ENCODE data around the gene ABCC5. TPM values are rescaled to one million over a fixed set of nuclear protein-coding genes. Genes with fewer than 3 reads are reported as not detected.
A peak's percentile ranks its signal among the peaks of the same experiment; 100 is the strongest.
"Not testable (repeated sequence)": the region's sequence is repeated elsewhere in the genome, so short reads cannot be mapped to it uniquely, and the experiment has no call there.

ABCC5 gene
- total RNA-seq, 1 experiment from 2014 or later = 35.1 TPM

DNA sequence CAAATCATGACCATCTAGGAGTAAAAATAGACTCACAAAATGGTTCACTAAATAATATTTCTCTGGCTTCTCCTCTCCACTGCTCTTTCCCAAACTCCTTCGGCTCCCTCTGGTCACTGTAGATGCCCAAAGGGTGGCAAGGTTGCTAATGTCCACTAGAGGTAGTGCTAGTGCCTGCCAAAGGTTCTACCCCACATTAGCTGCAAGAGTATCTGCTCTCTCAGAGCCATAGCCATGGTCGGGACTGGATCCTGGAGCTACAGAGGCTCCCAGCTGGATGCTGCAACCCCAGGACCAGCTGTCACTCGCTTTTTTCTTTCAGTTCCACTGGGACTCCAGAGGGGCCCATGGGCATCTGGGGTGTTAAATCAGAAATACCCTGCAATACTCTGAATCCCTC, 22.3 kb upstream of the ABCC5 start:
- ChIA-PET CTCF (interaction anchor here (0.5 to 1.1 kb wide), 5 partner anchors 77 to 249 kb away, joined by 3 to 4 read pairs (median 4); partner anchors contain the start of genes AP2M1 and EIF2B5), POLR2A (no interaction called here)
- in situ Hi-C loops (cut with HindIII; ENCODE audit: low pct_unique_long_range_greater_than_20kb, low sequenced_read_pairs) (no loop called here), intact Hi-C loops (cut with micrococcal nuclease; ENCODE audit: unreplicated experiment) (loop anchor here (2.0 to 10.0 kb wide), 2 partner anchors 95 to 247 kb away; partner anchors contain the start of gene EIF2B5)
- Histone ChIP-seq H3K36me3 (ENCODE audit: control insufficient read depth, insufficient read depth, low read length) (no peaks in the 10 kb centered on the region), H3K27ac (ENCODE audit: low read length) (no peak overlapping the region), H3K27me3 (ENCODE audit: control insufficient read depth, insufficient read depth, low read length) (0 out of 2 replicates have a peak, but pooled peaks cover 1% of the 10 kb centered on the region), H3K4me1 (ENCODE audit: control insufficient read depth, insufficient read depth, low read length) (no peaks in the 10 kb centered on the region), H3K4me3 (ENCODE audit: low read depth in 2 of 2, low read length in 2 of 2) (no peak overlapping the region), H3K9me3 (ENCODE audit: control insufficient read depth, insufficient read depth, low read depth, low read length) (no peaks in the 10 kb centered on the region)
- TF ChIP-seq, protein P1, sequence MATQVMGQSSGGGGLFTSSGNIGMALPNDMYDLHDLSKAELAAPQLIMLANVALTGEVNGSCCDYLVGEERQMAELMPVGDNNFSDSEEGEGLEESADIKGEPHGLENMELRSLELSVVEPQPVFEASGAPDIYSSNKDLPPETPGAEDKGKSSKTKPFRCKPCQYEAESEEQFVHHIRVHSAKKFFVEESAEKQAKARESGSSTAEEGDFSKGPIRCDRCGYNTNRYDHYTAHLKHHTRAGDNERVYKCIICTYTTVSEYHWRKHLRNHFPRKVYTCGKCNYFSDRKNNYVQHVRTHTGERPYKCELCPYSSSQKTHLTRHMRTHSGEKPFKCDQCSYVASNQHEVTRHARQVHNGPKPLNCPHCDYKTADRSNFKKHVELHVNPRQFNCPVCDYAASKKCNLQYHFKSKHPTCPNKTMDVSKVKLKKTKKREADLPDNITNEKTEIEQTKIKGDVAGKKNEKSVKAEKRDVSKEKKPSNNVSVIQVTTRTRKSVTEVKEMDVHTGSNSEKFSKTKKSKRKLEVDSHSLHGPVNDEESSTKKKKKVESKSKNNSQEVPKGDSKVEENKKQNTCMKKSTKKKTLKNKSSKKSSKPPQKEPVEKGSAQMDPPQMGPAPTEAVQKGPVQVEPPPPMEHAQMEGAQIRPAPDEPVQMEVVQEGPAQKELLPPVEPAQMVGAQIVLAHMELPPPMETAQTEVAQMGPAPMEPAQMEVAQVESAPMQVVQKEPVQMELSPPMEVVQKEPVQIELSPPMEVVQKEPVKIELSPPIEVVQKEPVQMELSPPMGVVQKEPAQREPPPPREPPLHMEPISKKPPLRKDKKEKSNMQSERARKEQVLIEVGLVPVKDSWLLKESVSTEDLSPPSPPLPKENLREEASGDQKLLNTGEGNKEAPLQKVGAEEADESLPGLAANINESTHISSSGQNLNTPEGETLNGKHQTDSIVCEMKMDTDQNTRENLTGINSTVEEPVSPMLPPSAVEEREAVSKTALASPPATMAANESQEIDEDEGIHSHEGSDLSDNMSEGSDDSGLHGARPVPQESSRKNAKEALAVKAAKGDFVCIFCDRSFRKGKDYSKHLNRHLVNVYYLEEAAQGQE (IDR thresholded peaks at IDR 0.05; ENCODE audit: insufficient read depth in 1 of 2, low read depth in 2 of 2, low read length in 1 of 2) = no peak
- peak; percentile 90 for TF ChIP-seq CTCF (IDR thresholded peaks at IDR 0.05)
- no TSS peak for BruUV-seq (replicated peaks)
- DNase-seq (ENCODE audit: low read depth, low spot score) (no peak), ATAC-seq (peak; percentile 97)

GRCh38 chr3:184039414-184039813, 21.7 kb upstream of the ABCC5 start:
- DNase-seq (ENCODE audit: low read depth, low spot score) (no peak), ATAC-seq (no peak)
- H3K9me3 ChIP-seq (ENCODE audit: control insufficient read depth, insufficient read depth, low read depth, low read length) = no peaks in the 10 kb centered on the region
- H3K4me1 ChIP-seq (ENCODE audit: control insufficient read depth, insufficient read depth, low read length) = no peaks in the 10 kb centered on the region
- ChIA-PET CTCF (interaction anchor here (0.6 to 1.1 kb wide), 2 partner anchors 10 to 95 kb away, joined by 3 to 5 read pairs; partner anchors contain the start of gene EIF2B5), POLR2A (no interaction called here)
- intact Hi-C loops (cut with micrococcal nuclease; ENCODE audit: unreplicated experiment) (no loop called here), in situ Hi-C loops (cut with HindIII; ENCODE audit: low pct_unique_long_range_greater_than_20kb, low sequenced_read_pairs) (no loop called here)
- no peak overlapping the region for H3K4me3 ChIP-seq (ENCODE audit: low read depth in 2 of 2, low read length in 2 of 2)
- no peaks in the 10 kb centered on the region for H3K36me3 ChIP-seq (ENCODE audit: control insufficient read depth, insufficient read depth, low read length)
- H3K27ac ChIP-seq (ENCODE audit: low read length) = no peak overlapping the region
- peaks cover 4% of the 10 kb centered on the region; the same call in 1 of the 2 replicates for H3K27me3 ChIP-seq (ENCODE audit: control insufficient read depth, insufficient read depth, low read length)
- TF ChIP-seq TCF7L2 (IDR thresholded peaks at IDR 0.05; ENCODE audit: low read depth, low read length) (no peak), POLR2AphosphoS5 (IDR thresholded peaks at IDR 0.05; ENCODE audit: low read depth, low read length) (no peak), SIN3A (IDR thresholded peaks at IDR 0.05; ENCODE audit: borderline replicate concordance, insufficient read depth, low read depth, low read length) (no peak), CTCF (IDR thresholded peaks at IDR 0.05) (no peak)
- TF ChIP-seq, protein P1 (IDR thresholded peaks at IDR 0.05; ENCODE audit: insufficient read depth in 1 of 2, low read depth in 2 of 2, low read length in 1 of 2) = no peak
- no TSS peak for BruUV-seq (replicated peaks)

DNA sequence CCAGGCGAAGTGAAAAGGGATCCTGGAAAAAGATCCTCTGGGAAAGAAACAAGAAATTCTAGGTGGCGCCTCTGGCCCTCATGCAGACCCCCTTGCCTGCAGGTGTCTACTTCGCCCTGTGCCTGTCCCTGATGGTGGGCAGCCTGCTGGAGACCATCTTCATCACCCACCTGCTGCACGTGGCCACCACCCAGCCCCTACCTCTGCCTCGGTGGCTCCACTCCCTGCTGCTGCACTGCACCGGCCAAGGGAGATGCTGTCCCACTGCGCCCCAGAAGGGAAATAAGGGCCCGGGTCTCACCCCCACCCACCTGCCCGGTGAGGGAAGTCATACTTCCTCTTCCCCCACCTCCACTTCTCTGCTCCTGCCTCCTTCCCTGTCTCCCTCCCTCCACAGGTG, 20.6 kb upstream of the ABCC5 start:
- CTCF ChIA-PET; H3K4me1 ChIP-seq (ENCODE audit: control insufficient read depth, insufficient read depth, low read length); ATAC-seq; POLR2A ChIA-PET; H3K27ac ChIP-seq (ENCODE audit: low read length); H3K4me3 ChIP-seq (ENCODE audit: low read depth in 2 of 2, low read length in 2 of 2); intact Hi-C loops (cut with micrococcal nuclease; ENCODE audit: unreplicated experiment); BruUV-seq (replicated peaks); H3K36me3 ChIP-seq (ENCODE audit: control insufficient read depth, insufficient read depth, low read length); H3K27me3 ChIP-seq (ENCODE audit: control insufficient read depth, insufficient read depth, low read length); DNase-seq (ENCODE audit: low read depth, low spot score); in situ Hi-C loops (cut with HindIII; ENCODE audit: low pct_unique_long_range_greater_than_20kb, low sequenced_read_pairs); H3K9me3 ChIP-seq (ENCODE audit: control insufficient read depth, insufficient read depth, low read depth, low read length): not testable (repeated sequence)
